Osteoblast (primary cell): ENCODE results near the gene DDX5. TPM values are rescaled to one million over a fixed set of nuclear protein-coding genes. Genes with fewer than 3 reads are reported as not detected.

ENCODE experiments used
- DNase-seq: peaks from one replicate; pipeline ENCODE4 v3.0.0; 2011; ENCODE audit warnings: low spot score, mixed read lengths; ENCODE audit not compliant: insufficient read length; ENCODE audit errors: missing footprints
- H2AFZ ChIP-seq: 2 replicates; pipeline ENCODE4 v1.6.0; 2011; ENCODE audit warnings: mild to moderate bottlenecking, low read length
- H3K27ac ChIP-seq: 2 replicates; pipeline ENCODE4 v1.5.1; 2011; ENCODE audit warnings: mild to moderate bottlenecking, low read depth, low read length, moderate library complexity
- H3K27me3 ChIP-seq: 2 replicates; pipeline ENCODE4 v1.6.0; 2012; ENCODE audit warnings: mild to moderate bottlenecking, control low read depth, inconsistent platforms, low read length, moderate library complexity; ENCODE audit not compliant: insufficient read depth
- H3K36me3 ChIP-seq: 2 replicates; pipeline ENCODE4 v1.5.1; 2011; ENCODE audit warnings: mild to moderate bottlenecking, low read length, control low read depth, moderate library complexity; ENCODE audit not compliant: insufficient read depth
- H3K4me1 ChIP-seq: 2 replicates; pipeline ENCODE4 v1.5.1; 2011; ENCODE audit warnings: mild to moderate bottlenecking, low read length, control low read depth, moderate library complexity; ENCODE audit not compliant: insufficient read depth
- H3K4me2 ChIP-seq: 2 replicates; pipeline ENCODE4 v1.6.0; 2011; ENCODE audit warnings: mild to moderate bottlenecking, low read length; ENCODE audit not compliant: insufficient read depth
- H3K4me3 ChIP-seq: fragments of 200-600 bp; sonication (generic); 3 replicates; pipeline ENCODE4 v1.5.1; 2012; ENCODE audit warnings: mild to moderate bottlenecking, low read length, inconsistent platforms; ENCODE audit not compliant: insufficient read depth
- H3K79me2 ChIP-seq: 2 replicates; pipeline ENCODE4 v1.6.0; 2012; ENCODE audit warnings: mild to moderate bottlenecking, low read length, control low read depth, inconsistent platforms; ENCODE audit not compliant: insufficient read depth
- H3K9me3 ChIP-seq: 2 replicates; pipeline ENCODE4 v1.5.1; 2011; ENCODE audit warnings: low read depth, low read length, control low read depth
- H4K20me1 ChIP-seq: 2 replicates; pipeline ENCODE4 v1.6.0; 2012; ENCODE audit warnings: mild to moderate bottlenecking, low read length, control low read depth; ENCODE audit not compliant: insufficient read depth
- CTCF ChIP-seq: IDR thresholded peaks from 2 replicates; pipeline ENCODE4 v1.5.1; 2011; ENCODE audit warnings: mild to moderate bottlenecking, low read depth, low read length, moderate library complexity; ENCODE audit errors: extremely low read depth
- total RNA-seq: library from RNA; depleted of rRNA; stranded (reverse); fragments of >200 nt; gene quantifications from 2 replicates; pipeline ENCODE4 v1.2.3, GENCODE V29; 2012

Gene DDX5
- total RNA-seq, 1 donor: 291 TPM

- peaks cover 74% of the 10 kb centered on the region for H4K20me1 ChIP-seq
- no peak for DNase-seq
- no peaks in the 10 kb centered on the region for H3K9me3 ChIP-seq
- peaks cover 77% of the 10 kb centered on the region for H3K36me3 ChIP-seq
- peak overlapping the region; percentile 83 for H3K4me2 ChIP-seq
- TF ChIP-seq CTCF: no peak
- H3K27me3 ChIP-seq: no peaks in the 10 kb centered on the region
- H3K4me1 ChIP-seq: peaks cover 66% of the 10 kb centered on the region
- H3K4me3 ChIP-seq: peak overlapping the region; percentile 2
- no peak overlapping the region for H2AFZ ChIP-seq
- H3K79me2 ChIP-seq: peaks cover 65% of the 10 kb centered on the region
- peak overlapping the region; percentile 99 for H3K27ac ChIP-seq
Measured at GRCh38 chr17:64502021-64502420, 4.1 kb downstream of the DDX5 start.

- Histone ChIP-seq H3K79me2 (peaks cover 71% of the 10 kb centered on the region), H3K4me2 (no peak overlapping the region)
Measured at GRCh38 chr17:64500862-64501765, 5.0 kb downstream of the DDX5 start.

GRCh38 chr17:64500487-64500859 lies 5.6 kb downstream of the DDX5 start:
- peak overlapping the region; percentile 6 for H3K4me2 ChIP-seq
- H3K27ac ChIP-seq: peak overlapping the region; percentile 99
- no peak overlapping the region for H2AFZ ChIP-seq
- H3K27me3 ChIP-seq: no peaks in the 10 kb centered on the region
- peaks cover 74% of the 10 kb centered on the region for H4K20me1 ChIP-seq
- H3K79me2 ChIP-seq: peaks cover 71% of the 10 kb centered on the region
- H3K4me3 ChIP-seq: no peak overlapping the region
- no peak for TF ChIP-seq CTCF
- no peaks in the 10 kb centered on the region for H3K9me3 ChIP-seq
- H3K4me1 ChIP-seq: peaks cover 75% of the 10 kb centered on the region
- DNase-seq: no peak
- H3K36me3 ChIP-seq: peaks cover 77% of the 10 kb centered on the region

More at GRCh38 chr17:64500862-64501765, 5.0 kb downstream of the DDX5 start:
- H2AFZ ChIP-seq: no peak overlapping the region
- H4K20me1 ChIP-seq: peaks cover 74% of the 10 kb centered on the region
- no peak for TF ChIP-seq CTCF
- no peak for DNase-seq
- H3K36me3 ChIP-seq: peaks cover 77% of the 10 kb centered on the region
- no peaks in the 10 kb centered on the region for H3K27me3 ChIP-seq
- peaks cover 70% of the 10 kb centered on the region for H3K4me1 ChIP-seq
- no peak overlapping the region for H3K4me3 ChIP-seq
- H3K27ac ChIP-seq: peak overlapping the region; percentile 99
- H3K9me3 ChIP-seq: no peaks in the 10 kb centered on the region

- DNase-seq: no peak
- no peak overlapping the region for H3K4me3 ChIP-seq
- peaks cover 71% of the 10 kb centered on the region for H3K79me2 ChIP-seq
- H3K27ac ChIP-seq: peak overlapping the region; percentile 99
- H4K20me1 ChIP-seq: peaks cover 70% of the 10 kb centered on the region
- TF ChIP-seq CTCF: no peak
- peaks cover 77% of the 10 kb centered on the region for H3K4me1 ChIP-seq
- H3K4me2 ChIP-seq: peak overlapping the region; percentile 6
- peaks cover 74% of the 10 kb centered on the region for H3K36me3 ChIP-seq
- H3K27me3 ChIP-seq: no peaks in the 10 kb centered on the region
- H2AFZ ChIP-seq: no peak overlapping the region
- H3K9me3 ChIP-seq: no peaks in the 10 kb centered on the region
Measured at GRCh38 chr17:64499805-64500486, 6.1 kb downstream of the DDX5 start.
